HG03139 (cell line): ENCODE data around the gene RNF225.
"Not testable (repeated sequence)": the region's sequence is repeated elsewhere in the genome, so short reads cannot be mapped to it uniquely, and the experiment has no call there.

Source experiments
- ATAC-seq: cut with Tn5 transposase; IDR thresholded peaks from one replicate; pipeline ENCODE4 v1.9.1; 2021; ENCODE audit not compliant: unreplicated experiment

RNF225 gene

GRCh38 chr19:58407658-58408151 is 12.2 kb downstream of the RNF225 start:
- no peak for ATAC-seq

DNA sequence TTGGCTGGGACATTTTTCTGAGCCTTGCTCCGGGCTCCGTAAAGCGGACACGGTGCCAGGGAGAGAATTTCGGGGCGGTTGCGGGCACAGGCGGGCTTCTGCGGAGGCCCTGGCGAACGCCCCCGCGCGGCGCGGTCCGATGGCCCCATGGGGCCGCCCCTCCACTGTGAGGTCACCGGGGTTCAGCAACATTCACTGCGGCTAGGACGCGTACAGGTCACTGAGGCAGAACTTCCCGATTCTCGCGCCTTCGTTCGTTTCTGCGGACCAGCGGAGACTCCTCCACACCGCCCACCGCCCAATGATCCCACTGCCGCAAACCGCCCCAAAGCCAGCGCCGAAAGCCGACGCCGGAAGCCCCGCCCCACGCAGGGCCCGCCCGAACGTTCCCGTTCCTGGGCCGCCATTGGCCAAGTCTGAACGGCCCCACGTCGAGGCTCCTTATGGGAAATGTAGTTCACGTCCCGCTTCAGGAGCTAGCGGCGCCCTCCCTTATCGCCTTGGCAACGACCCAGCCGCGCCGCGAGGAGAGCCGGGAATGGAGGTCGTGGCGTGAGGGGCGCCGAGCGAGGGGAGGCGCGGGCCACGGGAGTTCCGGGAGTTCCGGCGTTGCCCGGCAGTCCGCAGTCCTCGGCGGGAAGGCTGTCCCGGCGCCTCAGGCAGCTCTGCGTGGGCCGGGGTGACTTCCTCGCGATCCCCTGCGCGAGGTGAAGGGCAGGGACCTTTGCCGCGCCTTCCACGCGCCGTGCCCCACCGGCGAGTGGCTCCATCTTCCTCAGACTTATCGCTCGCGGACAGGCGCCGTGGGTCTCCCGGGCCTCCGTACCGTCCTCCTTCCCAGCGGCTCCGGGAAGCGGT is 12.9 kb downstream of the RNF225 start, which contains the start of gene ZNF584:
ZNF584 (plus strand) TSS at position 498 of the 858 bp plus-strand sequence. CDS start 499 bp downstream, outside the sequence.
- peak; percentile 94 for ATAC-seq

GRCh38 chr19:58409010-58409790 is 13.7 kb downstream of the RNF225 start:
- no peak for ATAC-seq

GRCh38 chr19:58416604-58417003 is 21.1 kb downstream of the RNF225 start:
- no peak for ATAC-seq

DNA sequence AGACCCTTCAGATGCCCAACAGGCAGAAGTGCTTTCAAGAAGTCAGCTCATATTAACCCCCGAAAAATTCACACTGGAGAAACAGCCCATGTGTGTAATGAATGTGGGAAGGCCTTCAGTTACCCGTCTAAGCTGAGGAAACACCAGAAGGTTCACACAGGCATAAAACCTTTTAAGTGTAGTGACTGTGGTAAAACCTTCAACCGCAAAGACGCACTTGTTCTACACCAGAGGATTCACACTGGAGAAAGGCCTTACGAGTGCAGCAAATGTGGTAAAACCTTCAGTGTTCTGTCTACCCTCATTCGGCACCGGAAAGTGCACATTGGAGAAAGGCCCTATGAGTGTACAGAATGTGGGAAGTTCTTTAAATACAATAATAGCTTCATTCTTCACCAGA is 21.6 kb downstream of the RNF225 start:
- no peak for ATAC-seq

- ATAC-seq, result no peak
Observed at GRCh38 chr19:58428617-58429016, 33.2 kb downstream of the RNF225 start.

DNA sequence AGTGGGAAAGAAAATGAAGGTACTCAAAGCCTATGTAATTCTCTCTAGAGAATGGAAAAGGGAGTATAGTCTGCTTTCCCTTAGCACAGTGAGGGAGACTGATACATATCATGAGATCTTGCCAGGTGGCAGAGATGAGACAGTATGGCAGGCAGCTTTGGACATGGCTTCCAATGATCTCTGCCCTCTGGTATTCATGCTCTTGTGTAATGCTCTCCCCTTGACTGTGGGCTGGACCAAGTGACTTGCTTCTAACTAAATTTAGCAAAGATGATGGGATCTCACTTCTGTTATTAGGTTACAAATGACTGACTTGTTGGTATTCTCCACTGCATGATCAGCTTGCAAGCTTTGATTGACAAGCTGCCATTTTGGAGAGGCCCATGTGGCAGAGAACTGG is 34.3 kb downstream of the RNF225 start:
- no peak for ATAC-seq

- no peak for ATAC-seq
Observed at GRCh38 chr19:58434217-58434616, 38.8 kb downstream of the RNF225 start.

GRCh38 chr19:58439576-58440554 is 44.4 kb downstream of the RNF225 start, which contains the start of gene ZNF132:
Gene ZNF132 (minus strand): TSS chr19:58440153. CDS start chr19:58439821, 332 bp downstream.
- ATAC-seq, result peak; percentile 93

- no peak for ATAC-seq
Observed at GRCh38 chr19:58440556-58440955, 45.1 kb downstream of the RNF225 start.

DNA sequence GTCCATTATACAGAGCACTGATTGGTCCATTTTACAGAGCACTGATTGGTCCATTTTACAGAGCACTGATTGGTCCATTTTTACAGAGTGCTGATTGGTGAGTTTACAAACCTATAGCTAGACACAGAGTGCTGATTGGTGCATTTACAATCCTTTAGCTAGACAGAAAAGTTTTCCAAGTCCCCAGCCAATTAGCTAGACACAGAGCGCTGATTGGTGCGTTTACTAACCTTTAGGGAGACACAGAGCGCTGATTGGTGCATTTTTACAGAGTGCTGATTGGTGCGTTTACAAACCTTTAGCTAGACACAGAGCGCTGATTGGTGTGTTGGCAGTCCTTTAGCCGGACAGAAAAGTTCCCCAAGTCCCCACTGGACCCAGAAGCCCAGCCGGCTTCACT is 47.5 kb downstream of the RNF225 start:
- not testable (repeated sequence) for ATAC-seq
